GM21381 (cell line): Measurements from ENCODE around the gene VDAC1.
"Not testable (repeated sequence)": the region's sequence is repeated elsewhere in the genome, so short reads cannot be mapped to it uniquely, and the experiment has no call there.

Experiments used
- ATAC-seq: cut with Tn5 transposase; IDR thresholded peaks from one replicate; pipeline ENCODE4 v1.9.1; 2021; ENCODE audit warnings: mild to moderate bottlenecking, moderate library complexity; ENCODE audit not compliant: unreplicated experiment

Gene VDAC1

DNA sequence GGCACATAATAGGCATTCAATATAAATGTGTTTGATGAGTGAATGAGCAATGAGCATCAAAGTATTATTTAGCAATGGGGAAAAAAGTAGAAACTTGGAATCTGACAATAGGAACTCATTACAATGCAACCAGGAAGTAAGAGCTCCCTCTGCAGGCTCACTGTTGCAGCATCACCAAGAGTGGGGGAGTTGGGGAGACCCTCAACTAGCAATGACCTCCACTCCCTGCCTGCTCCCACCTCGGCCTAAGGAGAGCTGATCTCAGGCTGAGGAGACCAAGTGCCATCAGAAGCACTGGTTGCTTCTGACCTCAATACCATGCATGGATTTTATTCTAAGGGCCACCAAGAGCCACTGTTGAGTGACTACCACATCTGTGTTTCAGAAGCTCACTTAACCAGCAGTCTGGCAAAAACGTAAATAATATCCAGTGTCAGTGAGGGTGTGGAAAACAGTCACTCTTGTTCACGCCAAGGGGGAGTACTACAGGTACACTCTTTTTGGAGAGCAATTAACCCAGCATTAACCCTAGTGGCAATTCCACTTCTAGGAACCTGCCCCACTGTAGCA, 8.0 kb downstream of the VDAC1 start:
- no peak for ATAC-seq

GRCh38 chr5:133995883-133996563, 8.8 kb downstream of the VDAC1 start:
- ATAC-seq: no peak

DNA sequence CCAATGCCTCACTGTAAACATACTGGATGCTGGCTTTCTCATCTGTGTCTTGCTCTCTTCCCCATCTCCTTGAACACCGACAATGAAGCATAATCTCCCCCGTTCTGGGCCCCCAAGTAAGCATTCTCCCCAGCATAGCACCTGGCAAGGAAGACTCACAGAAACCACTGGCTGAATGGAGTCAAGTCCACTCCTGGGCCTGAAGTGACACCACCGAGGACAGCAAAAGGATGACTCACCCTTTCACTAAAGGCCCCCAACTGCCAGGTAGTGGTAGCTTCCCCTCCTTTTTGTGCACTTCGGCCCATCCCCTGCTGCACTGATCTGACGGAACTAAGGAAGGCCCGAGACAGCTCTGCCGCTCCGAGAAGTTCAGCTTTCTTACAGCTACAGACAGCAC, 9.4 kb downstream of the VDAC1 start:
- no peak for ATAC-seq

DNA sequence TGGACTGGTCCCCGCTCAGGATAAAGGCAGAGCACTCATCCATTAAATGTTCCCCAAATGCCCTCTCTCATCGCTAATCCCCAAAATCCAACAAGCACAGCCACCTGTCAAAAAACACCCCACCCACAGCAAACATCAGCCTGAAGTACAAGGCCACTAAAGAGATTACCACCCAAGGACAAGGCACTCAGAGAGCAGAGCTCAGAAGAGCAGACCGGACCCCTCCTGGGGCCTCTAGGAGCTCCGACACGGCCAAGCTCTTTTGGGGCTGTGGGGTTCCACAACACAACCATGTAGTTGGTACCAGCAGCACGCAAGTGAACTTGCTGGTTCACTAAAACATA, 9.8 kb downstream of the VDAC1 start:
- no peak for ATAC-seq

DNA sequence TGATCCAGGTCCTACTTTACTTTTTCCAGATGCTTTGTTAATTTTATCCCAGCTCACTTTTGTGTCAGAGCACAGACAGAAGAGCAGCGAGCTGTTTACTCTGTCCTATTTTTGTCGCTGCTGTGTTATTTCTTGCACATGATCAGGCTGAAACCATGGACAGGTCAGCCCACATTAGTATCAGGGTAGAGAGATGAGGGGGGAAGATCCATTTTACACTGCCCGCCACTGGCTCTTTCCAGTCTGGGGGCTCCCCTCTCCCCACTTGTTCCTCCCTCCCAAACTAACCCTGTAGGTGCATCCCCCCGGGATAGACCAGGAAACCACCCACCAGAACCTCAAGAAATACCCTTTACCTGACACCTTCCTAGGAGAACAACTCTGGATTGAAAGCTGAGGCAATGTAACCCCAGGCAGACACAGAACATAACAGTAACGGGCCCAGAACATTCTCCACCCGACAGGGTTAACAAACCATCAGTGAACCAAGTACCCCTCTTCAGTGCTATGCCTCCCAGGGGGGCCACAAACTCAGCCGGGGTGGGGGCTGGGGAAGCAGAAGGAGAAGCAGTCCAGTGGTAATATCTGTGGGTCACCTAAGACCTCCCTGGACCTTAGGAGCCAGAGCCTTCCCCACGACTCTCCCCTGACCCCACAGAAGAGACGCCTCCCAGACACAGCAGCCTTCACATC, 10.3 kb downstream of the VDAC1 start:
- ATAC-seq: no peak

DNA sequence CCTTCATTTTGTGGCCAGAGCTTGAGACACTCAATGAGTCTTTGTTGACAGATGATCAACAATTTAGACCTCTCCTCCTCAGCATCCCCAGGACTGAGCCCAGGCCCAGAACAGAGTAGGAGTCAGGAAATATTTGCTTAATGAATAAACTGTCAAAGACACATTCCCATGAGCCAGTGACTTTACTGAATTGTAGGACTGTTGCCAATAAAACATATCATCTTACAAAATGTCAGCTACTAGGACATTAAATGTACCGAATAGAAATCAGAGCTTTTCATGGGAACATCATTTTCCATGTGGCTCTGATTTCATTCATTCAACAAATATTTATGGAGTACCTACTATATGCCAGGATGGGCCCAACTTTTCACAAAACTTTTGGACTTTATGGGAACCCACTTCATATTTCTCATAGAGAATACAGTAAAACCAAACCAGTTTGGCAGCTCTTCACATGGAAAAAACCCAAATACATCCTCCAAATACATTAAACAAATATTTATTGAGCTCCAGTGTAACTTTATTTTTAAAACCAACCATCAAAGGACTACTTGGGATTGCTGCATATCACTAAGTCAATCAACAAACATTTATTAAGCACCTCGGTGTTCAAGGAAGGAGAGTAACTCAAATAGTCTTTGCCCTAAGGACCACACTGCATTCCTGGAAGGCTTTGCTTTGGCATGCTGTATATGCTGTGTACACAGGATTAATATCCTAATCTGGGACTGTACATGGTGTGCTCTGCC, 11.4 kb downstream of the VDAC1 start:
- ATAC-seq: no peak

- no peak for ATAC-seq
Measured at GRCh38 chr5:133992429-133993155, 12.2 kb downstream of the VDAC1 start.

DNA sequence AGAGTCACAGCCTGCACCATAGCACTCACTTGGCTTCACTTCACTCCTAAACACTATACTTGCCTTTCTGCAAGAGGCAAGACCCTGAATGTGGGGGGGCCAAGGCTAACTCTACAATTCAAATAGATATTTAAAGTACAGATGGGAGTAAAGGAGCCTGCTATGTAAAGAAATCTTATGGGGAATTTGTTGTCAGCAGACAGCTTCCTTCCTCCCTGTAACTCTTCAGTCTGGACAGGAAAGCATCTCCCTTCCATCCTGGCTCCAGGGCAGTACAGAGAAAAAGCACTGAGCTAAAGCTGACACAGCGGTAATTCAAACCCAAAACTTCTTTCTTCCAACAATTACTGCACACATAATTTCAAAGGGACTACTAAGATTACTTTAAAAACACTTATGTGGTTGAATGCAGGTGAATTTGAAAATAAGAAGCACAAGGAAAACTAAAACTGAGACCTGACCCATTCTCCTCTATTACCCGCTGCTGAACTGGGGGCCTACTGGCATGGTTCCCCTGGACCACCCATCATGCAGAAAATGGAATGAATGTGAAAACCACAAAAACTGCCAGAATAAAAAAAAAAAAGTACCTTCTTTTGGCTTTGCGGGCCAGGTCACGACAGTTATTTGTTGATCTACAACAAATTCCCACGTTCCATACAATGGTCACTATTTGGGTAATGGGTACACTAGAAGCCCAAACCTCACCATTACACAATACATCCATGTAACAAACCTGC, 13.4 kb downstream of the VDAC1 start:
- no peak for ATAC-seq

GRCh38 chr5:133990396-133990795, 14.4 kb downstream of the VDAC1 start:
- no peak for ATAC-seq

GRCh38 chr5:133985540-133986180, 19.1 kb downstream of the VDAC1 start:
- ATAC-seq: no peak

DNA sequence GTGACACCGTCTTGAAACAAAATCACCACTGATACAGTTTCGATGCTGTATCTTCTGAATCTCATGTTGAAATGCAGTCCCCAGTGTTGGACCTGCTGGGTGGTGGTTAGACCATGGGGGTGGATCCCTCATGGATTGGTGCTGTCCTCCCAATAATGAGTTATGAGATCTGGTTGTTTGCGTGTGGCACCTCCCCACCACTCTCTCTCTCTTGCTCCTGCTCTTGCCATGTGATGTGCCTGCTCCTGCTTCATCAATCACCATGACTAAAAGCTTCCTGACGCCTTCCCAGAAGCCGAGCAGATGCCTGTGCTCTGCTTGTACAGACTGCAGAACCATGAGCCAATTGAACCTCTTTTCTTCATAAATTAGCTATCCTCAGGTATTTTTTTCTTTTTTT, 21.1 kb downstream of the VDAC1 start:
- no peak for ATAC-seq

DNA sequence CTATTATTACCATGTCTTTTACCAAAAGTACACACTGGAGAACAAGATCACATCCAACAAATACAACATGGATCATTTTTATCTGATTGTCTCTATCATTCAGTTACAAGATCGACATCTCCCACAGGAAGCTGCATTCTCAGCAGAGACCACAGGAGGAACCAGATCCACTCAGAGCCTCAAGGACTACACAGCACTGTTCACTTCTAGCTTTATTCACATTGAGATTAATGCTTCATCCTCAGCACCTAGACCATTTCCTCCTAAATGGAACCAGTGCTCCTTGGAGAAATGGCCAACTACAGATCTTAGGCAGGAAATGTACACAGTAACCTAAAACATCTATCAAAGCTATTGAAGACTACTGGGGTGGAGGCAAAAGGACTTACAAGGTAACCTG, 23.1 kb downstream of the VDAC1 start:
- ATAC-seq: no peak

- no peak for ATAC-seq
Measured at GRCh38 chr5:133980652-133981051, 24.1 kb downstream of the VDAC1 start.

- ATAC-seq: no peak
Measured at GRCh38 chr5:133978943-133979342, 25.8 kb downstream of the VDAC1 start.

DNA sequence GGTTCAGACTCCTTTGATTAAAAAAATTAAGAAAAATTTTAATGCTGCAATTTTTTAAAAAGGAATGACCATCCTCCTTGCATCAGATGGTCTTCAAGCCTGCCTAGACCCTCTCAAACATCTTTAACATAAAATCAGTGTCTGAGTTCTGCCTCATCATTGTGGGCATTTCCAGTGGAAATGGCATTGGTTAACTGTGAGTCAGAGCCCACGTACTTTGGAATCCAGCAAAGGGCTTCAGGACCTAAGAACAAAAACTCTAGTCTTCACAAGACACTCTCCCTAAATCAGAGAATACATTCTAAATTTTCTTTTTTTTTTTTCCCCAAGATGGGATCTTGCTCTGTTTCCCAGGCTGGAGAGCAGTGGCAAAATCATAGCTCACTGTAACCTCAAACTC, 26.9 kb downstream of the VDAC1 start:
- no peak for ATAC-seq

- no peak for ATAC-seq
Measured at GRCh38 chr5:133977161-133977787, 27.5 kb downstream of the VDAC1 start.

DNA sequence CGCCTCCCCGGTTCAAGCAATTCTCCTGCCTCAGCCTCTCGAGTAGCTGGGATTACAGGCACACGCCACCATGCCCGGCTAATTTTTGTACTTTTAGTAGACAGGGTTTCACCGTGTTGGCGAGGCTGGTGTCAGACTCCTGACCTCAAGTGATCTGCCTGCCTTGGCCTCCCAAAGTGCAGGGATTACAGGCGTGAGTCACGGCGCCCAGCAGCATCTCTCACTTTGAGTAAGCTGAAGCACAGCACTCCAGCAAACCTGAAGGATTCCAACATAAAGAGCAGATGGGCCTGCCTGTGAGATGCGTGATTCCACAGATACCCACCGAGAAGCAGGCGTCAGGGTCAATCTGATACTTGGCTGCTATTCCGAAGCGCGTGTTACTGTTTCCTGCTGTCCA, 29.2 kb downstream of the VDAC1 start:
- not testable (repeated sequence) for ATAC-seq

DNA sequence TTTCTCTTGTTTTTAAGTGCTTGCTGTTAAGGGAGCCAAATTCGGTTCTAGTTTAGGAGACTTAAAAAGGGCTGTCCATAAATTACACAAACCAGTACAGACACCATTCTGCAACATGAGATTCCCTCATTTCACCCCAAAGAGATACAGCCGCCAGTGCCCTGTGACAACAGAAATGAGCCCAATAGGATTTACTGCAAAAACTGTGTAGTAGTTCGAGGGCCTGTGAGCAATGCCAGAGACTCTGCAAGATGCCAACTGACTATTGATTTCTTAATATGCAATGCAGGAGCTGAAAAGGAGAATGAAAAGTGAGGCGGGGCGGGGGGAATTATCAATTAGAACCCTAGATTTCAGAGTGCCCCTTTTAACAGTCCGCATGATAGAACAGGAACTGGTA, 30.6 kb downstream of the VDAC1 start:
- no peak for ATAC-seq

DNA sequence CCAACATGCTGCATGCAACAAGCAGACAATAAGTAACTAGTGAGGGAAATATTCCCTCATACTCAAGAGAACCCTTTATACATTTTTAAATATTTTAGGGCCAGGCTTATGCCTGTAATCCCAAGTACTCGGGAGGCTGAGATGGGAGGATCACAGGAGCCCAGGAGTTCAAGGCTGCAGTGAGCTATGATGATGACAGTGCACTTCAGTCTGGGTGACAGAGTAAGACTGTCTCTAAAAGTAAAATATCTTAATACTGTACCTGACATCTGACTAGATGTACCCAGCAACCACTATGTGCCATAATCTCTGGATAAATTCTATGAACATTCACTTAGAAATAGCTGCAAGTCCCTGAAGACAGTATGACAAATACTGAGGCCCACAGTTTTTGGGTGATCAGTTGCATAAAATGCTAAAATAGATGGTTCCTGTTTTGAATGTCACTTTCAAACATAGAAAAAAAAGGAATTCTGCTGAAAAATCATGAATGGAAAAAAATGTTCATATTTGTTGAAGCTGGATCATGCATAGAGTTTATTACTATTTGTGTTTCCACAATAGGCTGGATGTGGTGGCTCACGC, 34.4 kb downstream of the VDAC1 start:
- no peak for ATAC-seq
